NAMALWA (cell line): ENCODE data around the gene PHAX.
"Not testable (repeated sequence)": the region's sequence is repeated elsewhere in the genome, so short reads cannot be mapped to it uniquely, and the experiment has no call there.

Experiments
- DNase-seq: peaks from one replicate; pipeline ENCODE4 v3.0.0-alpha.2; 2015; ENCODE audit warnings: low spot score

The PHAX gene

GRCh38 chr5:126659805-126660482 is 59.2 kb downstream of the PHAX start:
- no peak for DNase-seq

- DNase-seq: no peak
Observed at GRCh38 chr5:126664586-126664985, 63.8 kb downstream of the PHAX start.

DNA sequence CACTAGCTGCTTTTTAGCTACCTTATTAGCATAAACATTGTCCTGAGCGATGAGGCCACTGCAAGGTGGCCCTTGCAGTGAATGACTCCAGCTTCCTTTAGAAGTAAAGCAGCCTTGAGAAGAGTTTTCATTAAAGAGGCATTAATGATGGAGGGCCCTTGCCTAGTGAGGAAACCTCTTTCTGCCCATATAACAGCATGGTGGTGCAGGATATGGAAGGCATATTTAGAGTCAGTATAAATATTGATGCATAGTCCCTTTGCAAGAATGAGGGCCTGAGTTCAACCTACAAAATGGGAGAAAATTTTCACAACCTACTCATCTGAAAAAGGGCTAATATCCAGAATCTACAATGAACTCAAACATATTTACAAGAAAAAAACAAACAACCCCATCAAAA is 69.4 kb downstream of the PHAX start:
- not testable (repeated sequence) for DNase-seq

DNA sequence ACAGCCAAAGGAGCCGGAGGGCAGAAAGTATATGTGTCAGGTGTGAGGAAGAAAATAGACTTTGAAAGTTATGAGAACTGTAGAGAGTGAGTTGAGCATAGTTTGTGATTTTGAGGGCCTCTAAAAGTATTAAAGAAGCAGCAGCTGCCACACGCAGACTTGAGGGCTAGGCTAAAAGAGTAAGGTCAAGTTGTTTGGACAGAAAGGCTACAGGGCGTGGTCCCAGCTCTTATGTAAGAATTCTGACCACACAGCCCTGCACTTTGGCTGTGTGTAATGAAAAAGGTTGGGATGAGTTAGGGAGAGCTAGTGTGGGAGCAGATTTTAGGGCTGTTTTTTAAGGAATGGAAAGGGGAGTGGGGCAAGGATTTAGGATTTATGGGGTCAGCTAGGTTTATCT is 70.9 kb downstream of the PHAX start:
- not testable (repeated sequence) for DNase-seq

GRCh38 chr5:126673477-126673876 is 72.7 kb downstream of the PHAX start:
- no peak for DNase-seq

DNA sequence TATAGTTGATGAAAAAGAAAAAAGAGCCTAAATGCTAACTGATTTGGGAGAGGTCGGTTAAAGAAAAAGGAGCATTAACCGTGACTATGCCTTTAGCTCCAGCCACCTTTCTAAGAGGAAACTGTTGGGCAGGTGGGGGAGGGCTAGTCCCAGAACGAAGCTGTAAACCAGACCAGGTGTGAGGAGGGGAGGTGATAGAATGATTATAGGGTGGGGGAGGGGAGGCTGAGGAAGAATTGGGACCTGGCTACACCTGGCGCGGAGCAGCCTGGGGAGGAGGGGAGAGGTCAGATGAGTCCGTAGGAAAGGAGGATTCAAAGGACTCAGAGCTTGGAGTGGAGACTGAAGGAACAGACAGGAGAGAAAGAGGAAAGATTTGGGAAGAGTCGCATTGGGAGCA is 73.4 kb downstream of the PHAX start:
- DNase-seq: no peak

- DNase-seq: no peak
Observed at GRCh38 chr5:126675338-126675737, 74.6 kb downstream of the PHAX start.

GRCh38 chr5:126676195-126676624 is 75.5 kb downstream of the PHAX start:
- DNase-seq: peak; percentile 83
